ENCODE data around the gene PRADC1. TPM values are rescaled to one million over a fixed set of nuclear protein-coding genes. Genes with fewer than 3 reads are reported as not detected.

Gene PRADC1
- total and polyA plus RNA-seq, 5 donors from 2014 or later, result 7.0 to 35.3 (median 32.4) TPM

DNA sequence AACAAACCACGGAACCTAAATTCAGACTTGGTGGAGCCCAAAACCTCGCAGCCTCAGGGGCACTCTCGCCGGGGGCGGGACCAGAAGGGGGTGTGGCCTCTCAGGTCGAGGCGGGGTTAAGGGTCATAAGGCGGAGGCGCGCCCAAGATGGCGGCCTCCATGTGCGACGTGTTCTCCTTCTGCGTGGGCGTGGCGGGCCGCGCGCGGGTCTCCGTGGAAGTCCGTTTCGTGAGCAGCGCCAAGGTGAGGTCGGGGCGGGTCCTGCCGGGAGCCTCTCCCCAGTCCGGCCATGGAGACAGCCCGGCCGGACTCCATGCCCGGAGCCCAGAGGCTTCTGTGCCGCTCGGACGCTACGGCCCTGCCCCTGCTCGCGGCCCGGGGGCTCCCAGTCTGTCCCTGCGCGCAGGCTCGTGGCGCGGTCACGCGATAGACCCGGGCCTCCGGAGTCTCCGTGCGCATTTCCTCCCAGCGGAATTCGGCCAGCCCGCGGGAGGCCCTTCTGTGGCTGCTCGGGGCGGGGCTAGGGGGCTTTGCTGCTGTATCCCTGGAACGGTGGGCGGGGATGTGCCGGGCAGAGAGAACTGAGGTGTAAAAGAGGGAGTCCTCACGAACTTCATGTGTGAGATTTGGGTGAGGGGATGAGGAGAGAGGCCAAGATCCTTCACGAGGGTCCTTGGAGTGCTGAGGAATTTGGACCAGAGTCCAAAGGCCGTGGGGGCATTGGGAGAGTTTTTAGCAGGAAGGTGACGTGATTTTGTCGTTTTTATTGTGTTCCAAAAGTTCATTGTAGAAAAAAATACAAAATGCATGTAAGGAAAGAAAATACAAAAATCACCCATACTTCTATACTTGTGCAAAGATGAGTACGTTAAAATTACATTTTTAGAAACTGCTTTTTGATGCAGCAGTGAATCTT lies 18.7 kb downstream of the PRADC1 start, which contains the start of gene SMYD5:
Gene SMYD5 (plus strand): TSS at position 126 of the 916 bp plus-strand sequence. CDS start 22 bp downstream, at position 148.
- Histone ChIP-seq H3K36me3 (ENCODE audit: control insufficient read depth, insufficient read depth, low read length) (peaks cover 6% of the 10 kb centered on the region), H3K4me1 (ENCODE audit: control insufficient read depth, insufficient read depth, low read length, poor library complexity, severe bottlenecking) (peaks cover 22% of the 10 kb centered on the region), H3K27ac (ENCODE audit: insufficient read depth, low read length, poor library complexity, severe bottlenecking) (peak within 1 kb of the TSS; percentile 64), H3K9me3 (ENCODE audit: control insufficient read depth in 2 of 2, low read length in 2 of 2) (no peaks in the 10 kb centered on the region), H3K4me3 (ENCODE audit: low read depth, low read length) (peak within 1 kb of the TSS; percentile 90), H3K27me3 (ENCODE audit: control insufficient read depth, insufficient read depth, low read length) (no peaks in the 10 kb centered on the region)
- peaks cover 17 to 43% (median 27%) of the 10 kb centered on the region in 4 donors for H3K4me1 Mint-ChIP-seq
- DNase-seq (peak; percentile 87 to 93 (median 89)), ATAC-seq (ENCODE audit: low read depth in 2 of 2) (peak; percentile 91 to 94)
- peaks cover 8% of the 10 kb centered on the region for H3K36me3 Mint-ChIP-seq
- H3K27me3 Mint-ChIP-seq, result peaks cover 8% of the 10 kb centered on the region
- H3K27ac Mint-ChIP-seq, result peak within 1 kb of the TSS; percentile 87 to 97 (median 96)
- peak within 1 kb of the TSS; percentile 89 to 93 (median 92) for H3K4me3 Mint-ChIP-seq
- H3K9me3 Mint-ChIP-seq, result no peaks in the 10 kb centered on the region

DNA sequence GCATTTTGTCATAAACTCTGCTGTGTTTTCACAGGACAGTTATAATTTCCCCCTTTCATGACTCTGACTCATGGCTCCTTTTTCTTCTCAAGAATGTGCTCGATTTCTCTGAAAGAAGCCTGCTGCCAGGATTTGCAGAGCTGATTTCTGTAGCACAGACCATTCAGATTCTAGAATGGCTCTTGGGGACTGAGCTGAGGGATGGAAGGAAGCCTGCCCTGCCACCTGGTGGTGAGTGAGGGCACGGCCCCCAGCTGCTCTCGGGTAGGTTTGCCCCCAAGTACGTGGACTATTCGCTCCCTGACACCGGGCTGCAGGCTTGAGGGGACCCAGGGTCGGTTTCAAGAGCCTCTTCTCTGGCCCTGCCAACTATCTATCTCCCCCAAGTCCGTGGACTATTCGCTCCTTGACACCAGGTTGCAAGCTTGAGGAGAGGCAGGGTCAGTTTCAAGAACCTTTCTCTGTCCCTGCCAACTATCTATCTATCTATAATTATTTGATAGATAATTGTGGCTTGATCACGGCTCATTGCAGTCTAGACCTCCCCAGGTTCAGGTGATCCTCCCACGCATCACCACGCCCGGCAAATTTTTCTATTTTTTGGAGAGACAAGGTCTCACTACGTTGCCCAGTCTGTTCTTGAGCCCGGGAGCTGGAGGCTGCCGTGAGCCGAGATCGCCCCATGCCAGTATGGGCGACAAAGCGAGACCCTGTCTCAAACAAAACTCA lies 20.4 kb downstream of the PRADC1 start:
- H3K27ac Mint-ChIP-seq, result peak overlapping the region in 2 of 3 donors; percentile 76 to 97

DNA sequence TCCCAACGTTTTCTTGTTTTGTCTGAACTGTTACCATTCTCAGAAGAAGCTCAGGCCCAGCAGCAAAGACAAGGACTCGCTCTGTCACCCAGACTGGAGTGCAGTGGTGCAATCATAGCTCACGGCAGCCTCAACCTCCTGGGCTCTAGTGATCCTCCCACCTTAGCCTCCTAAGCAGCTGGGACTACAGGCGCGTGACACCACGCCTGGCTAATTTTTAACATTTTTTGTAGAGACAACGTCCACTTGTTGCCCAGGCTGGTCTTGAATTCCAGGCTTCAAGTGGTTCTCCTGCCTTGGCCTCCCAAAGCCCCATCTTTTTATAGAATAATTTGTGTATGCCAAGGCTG lies 21.0 kb downstream of the PRADC1 start:
- no peak for DNase-seq
- Mint-ChIP-seq H3K36me3 (peaks cover 5% of the 10 kb centered on the region), H3K9me3 (no peaks in the 10 kb centered on the region), H3K4me1 (peaks cover 17 to 38% (median 25%) of the 10 kb centered on the region in 4 donors), H3K27me3 (peaks cover 16% of the 10 kb centered on the region), H3K4me3 (no peak overlapping the region), H3K27ac (peak overlapping the region in 2 of 3 donors; percentile 76 to 97)
- no peaks in the 10 kb centered on the region for H3K9me3 ChIP-seq (ENCODE audit: control insufficient read depth in 2 of 2, low read length in 2 of 2)
- no peak overlapping the region for H3K4me3 ChIP-seq (ENCODE audit: low read depth, low read length)
- no peak overlapping the region for H3K27ac ChIP-seq (ENCODE audit: insufficient read depth, low read length, poor library complexity, severe bottlenecking)
- peaks cover 22% of the 10 kb centered on the region for H3K4me1 ChIP-seq (ENCODE audit: control insufficient read depth, insufficient read depth, low read length, poor library complexity, severe bottlenecking)
- no peaks in the 10 kb centered on the region for H3K27me3 ChIP-seq (ENCODE audit: control insufficient read depth, insufficient read depth, low read length)
- H3K36me3 ChIP-seq (ENCODE audit: control insufficient read depth, insufficient read depth, low read length), result no peaks in the 10 kb centered on the region
- ATAC-seq (ENCODE audit: low read depth in 2 of 2), result no peak

More for the DNA sequence above, 20.4 kb downstream of the PRADC1 start:
- Histone ChIP-seq H3K36me3 (ENCODE audit: control insufficient read depth, insufficient read depth, low read length) (no peaks in the 10 kb centered on the region), H3K4me1 (ENCODE audit: control insufficient read depth, insufficient read depth, low read length, poor library complexity, severe bottlenecking) (peaks cover 22% of the 10 kb centered on the region), H3K9me3 (ENCODE audit: control insufficient read depth in 2 of 2, low read length in 2 of 2) (no peaks in the 10 kb centered on the region), H3K27ac (ENCODE audit: insufficient read depth, low read length, poor library complexity, severe bottlenecking) (no peak overlapping the region), H3K4me3 (ENCODE audit: low read depth, low read length) (peak overlapping the region; percentile 48), H3K27me3 (ENCODE audit: control insufficient read depth, insufficient read depth, low read length) (no peaks in the 10 kb centered on the region)
- Mint-ChIP-seq H3K27me3 (peaks cover 15% of the 10 kb centered on the region), H3K36me3 (peaks cover 7% of the 10 kb centered on the region), H3K4me3 (peak overlapping the region; percentile 71 to 85 (median 80)), H3K4me1 (peaks cover 17 to 41% (median 27%) of the 10 kb centered on the region in 4 donors), H3K9me3 (no peaks in the 10 kb centered on the region)
- peak; percentile 71 to 72 for ATAC-seq (ENCODE audit: low read depth in 2 of 2)
- peak; percentile 55 to 81 (median 68) for DNase-seq

- Histone ChIP-seq H3K27me3 (ENCODE audit: control insufficient read depth, insufficient read depth, low read length) (peaks cover 4% of the 10 kb centered on the region), H3K36me3 (ENCODE audit: control insufficient read depth, insufficient read depth, low read length) (no peaks in the 10 kb centered on the region), H3K9me3 (ENCODE audit: control insufficient read depth in 2 of 2, low read length in 2 of 2) (no peaks in the 10 kb centered on the region), H3K27ac (ENCODE audit: insufficient read depth, low read length, poor library complexity, severe bottlenecking) (no peak overlapping the region), H3K4me3 (ENCODE audit: low read depth, low read length) (no peak overlapping the region), H3K4me1 (ENCODE audit: control insufficient read depth, insufficient read depth, low read length, poor library complexity, severe bottlenecking) (peaks cover 22% of the 10 kb centered on the region)
- ATAC-seq (ENCODE audit: low read depth in 2 of 2) (no peak), DNase-seq (no peak)
- Mint-ChIP-seq H3K27me3 (peaks cover 24% of the 10 kb centered on the region), H3K4me1 (peaks cover 17 to 33% (median 22%) of the 10 kb centered on the region in 4 donors), H3K27ac (peak overlapping the region in 1 of 3 donors; percentile 41), H3K36me3 (peaks cover 4% of the 10 kb centered on the region), H3K9me3 (no peaks in the 10 kb centered on the region), H3K4me3 (peak overlapping the region in 1 of 4 donors; percentile 32)
Measured at GRCh38 chr2:73210696-73211095, 22.3 kb downstream of the PRADC1 start.

DNA sequence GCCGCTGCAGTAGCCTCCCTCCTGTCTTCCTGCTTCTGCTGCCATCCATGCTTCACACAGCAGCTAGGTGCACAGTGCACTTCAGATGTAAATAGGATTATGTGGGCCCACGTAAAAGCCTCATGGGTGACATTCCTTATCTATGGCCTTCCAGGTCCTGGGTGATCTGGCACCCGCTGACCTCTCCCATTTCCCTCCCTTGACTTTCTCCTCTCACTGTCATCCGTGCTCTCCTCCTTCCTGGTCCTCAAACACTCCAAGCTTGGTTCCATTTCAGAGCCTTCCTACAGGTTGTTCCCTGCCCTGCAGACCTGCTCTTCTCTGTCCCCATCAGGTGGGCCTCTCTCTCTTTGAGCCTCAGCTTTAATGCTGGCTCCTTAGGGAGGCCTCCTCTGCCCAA lies 23.0 kb downstream of the PRADC1 start:
- peak overlapping the region in 1 of 4 donors; percentile 32 for H3K4me3 Mint-ChIP-seq

DNA sequence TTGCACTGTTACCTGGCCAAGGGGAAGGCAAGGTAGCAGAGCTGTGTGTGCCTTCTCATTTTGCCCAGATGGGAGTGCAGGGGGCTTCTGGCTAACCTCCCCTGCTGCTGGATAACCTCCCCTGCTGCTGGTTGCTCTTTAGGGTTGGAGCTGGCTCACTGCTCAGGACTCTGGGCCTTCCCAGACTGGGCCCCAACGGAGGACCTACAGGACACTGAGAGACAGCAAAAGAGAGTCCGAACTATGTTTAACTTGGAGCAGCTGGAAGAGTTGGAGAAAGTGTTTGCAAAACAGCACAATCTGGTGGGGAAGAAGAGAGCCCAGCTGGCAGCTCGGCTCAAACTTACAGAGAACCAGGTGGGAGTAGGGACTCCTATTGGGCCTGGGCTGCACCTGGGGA lies 24.8 kb downstream of the PRADC1 start:
- Mint-ChIP-seq H3K9me3 (peaks cover 0 to 3% (median 0%) of the 10 kb centered on the region in 7 donors), H3K4me1 (peaks cover 0 to 15% (median 8%) of the 10 kb centered on the region in 4 donors), H3K27ac (no peak overlapping the region), H3K36me3 (peaks cover 4% of the 10 kb centered on the region), H3K4me3 (no peak overlapping the region), H3K27me3 (peaks cover 48% of the 10 kb centered on the region)
- no peak for ATAC-seq (ENCODE audit: low read depth in 2 of 2)
- no peak for DNase-seq
- Histone ChIP-seq H3K27ac (ENCODE audit: insufficient read depth, low read length, poor library complexity, severe bottlenecking) (no peak overlapping the region), H3K27me3 (ENCODE audit: control insufficient read depth, insufficient read depth, low read length) (peaks cover 8% of the 10 kb centered on the region), H3K36me3 (ENCODE audit: control insufficient read depth, insufficient read depth, low read length) (no peaks in the 10 kb centered on the region), H3K4me3 (ENCODE audit: low read depth, low read length) (no peak overlapping the region), H3K9me3 (ENCODE audit: control insufficient read depth in 2 of 2, low read length in 2 of 2) (no peaks in the 10 kb centered on the region), H3K4me1 (ENCODE audit: control insufficient read depth, insufficient read depth, low read length, poor library complexity, severe bottlenecking) (peaks cover 13% of the 10 kb centered on the region)

More for the DNA sequence above, 23.0 kb downstream of the PRADC1 start:
- ATAC-seq (ENCODE audit: low read depth in 2 of 2), result no peak
- Mint-ChIP-seq H3K36me3 (peaks cover 4% of the 10 kb centered on the region), H3K9me3 (peaks cover 0 to 1% (median 0%) of the 10 kb centered on the region in 7 donors), H3K27ac (peak overlapping the region in 1 of 3 donors; percentile 41), H3K27me3 (peaks cover 31% of the 10 kb centered on the region), H3K4me1 (peaks cover 10 to 26% (median 15%) of the 10 kb centered on the region in 4 donors)
- no peak for DNase-seq
- no peaks in the 10 kb centered on the region for H3K36me3 ChIP-seq (ENCODE audit: control insufficient read depth, insufficient read depth, low read length)
- H3K27me3 ChIP-seq (ENCODE audit: control insufficient read depth, insufficient read depth, low read length), result peaks cover 5% of the 10 kb centered on the region
- H3K4me3 ChIP-seq (ENCODE audit: low read depth, low read length), result no peak overlapping the region
- H3K27ac ChIP-seq (ENCODE audit: insufficient read depth, low read length, poor library complexity, severe bottlenecking), result no peak overlapping the region
- no peaks in the 10 kb centered on the region for H3K9me3 ChIP-seq (ENCODE audit: control insufficient read depth in 2 of 2, low read length in 2 of 2)
- H3K4me1 ChIP-seq (ENCODE audit: control insufficient read depth, insufficient read depth, low read length, poor library complexity, severe bottlenecking), result peaks cover 22% of the 10 kb centered on the region

- ATAC-seq (ENCODE audit: low read depth in 2 of 2), result no peak
- Histone ChIP-seq H3K27me3 (ENCODE audit: control insufficient read depth, insufficient read depth, low read length) (peaks cover 16% of the 10 kb centered on the region), H3K4me1 (ENCODE audit: control insufficient read depth, insufficient read depth, low read length, poor library complexity, severe bottlenecking) (peaks cover 13% of the 10 kb centered on the region), H3K9me3 (ENCODE audit: control insufficient read depth in 2 of 2, low read length in 2 of 2) (no peaks in the 10 kb centered on the region), H3K36me3 (ENCODE audit: control insufficient read depth, insufficient read depth, low read length) (no peaks in the 10 kb centered on the region), H3K27ac (ENCODE audit: insufficient read depth, low read length, poor library complexity, severe bottlenecking) (no peak overlapping the region), H3K4me3 (ENCODE audit: low read depth, low read length) (no peak overlapping the region)
- no peak overlapping the region for H3K4me3 Mint-ChIP-seq
- DNase-seq, result no peak
- H3K36me3 Mint-ChIP-seq, result peaks cover 4% of the 10 kb centered on the region
- peaks cover 0 to 5% (median 0%) of the 10 kb centered on the region in 7 donors for H3K9me3 Mint-ChIP-seq
- peaks cover 67% of the 10 kb centered on the region for H3K27me3 Mint-ChIP-seq
- H3K27ac Mint-ChIP-seq, result no peak overlapping the region
- peaks cover 0 to 13% (median 5%) of the 10 kb centered on the region in 4 donors for H3K4me1 Mint-ChIP-seq
Measured at GRCh38 chr2:73205611-73206010, 27.4 kb downstream of the PRADC1 start.

All from CD4-positive, CD25-positive, alpha-beta regulatory T cell (primary cell).